Spleen (tissue), 11 donors: ENCODE results near the gene JARID2. TPM values are rescaled to one million over a fixed set of nuclear protein-coding genes. Genes with fewer than 3 reads are reported as not detected.

Source experiments
- DNase-seq: peaks from one replicate; pipeline ENCODE4 v3.0.0-alpha.2; 2020
- H3K27ac ChIP-seq, 8 donors: fragments of 200-600 bp; sonication (generic) in 7 of 8; 1 replicate in 4 of 8; 2 replicates in 4 of 8; pipeline versions ENCODE4 v1.5.0 to v1.8.0; 2016 to 2021; ENCODE audit warnings: inconsistent platforms in 4 of 8, mild to moderate bottlenecking in 4 of 8, moderate library complexity in 1 of 8
- H3K27me3 ChIP-seq, 7 donors: fragments of 200-600 bp; sonication (generic) in 6 of 7; replicated peaks in 1 of 7; 1 replicate in 4 of 7; 2 replicates in 3 of 7; pipeline versions ENCODE4 v1.5.0 to v1.8.0; 2016 to 2021; ENCODE audit warnings: inconsistent platforms in 3 of 7, mild to moderate bottlenecking in 1 of 7
- H3K36me3 ChIP-seq, 6 donors: fragments of 200-600 bp; sonication (generic) in 5 of 6; 1 replicate in 4 of 6; 2 replicates in 2 of 6; pipeline versions ENCODE4 v1.5.0 to v1.8.0; 2016 to 2021; ENCODE audit warnings: inconsistent platforms in 2 of 6
- H3K4me1 ChIP-seq, 6 donors: fragments of 200-600 bp; sonication (generic) in 5 of 6; 1 replicate in 3 of 6; 2 replicates in 3 of 6; pipeline versions ENCODE4 v1.5.0 to v1.8.0; 2016 to 2021; ENCODE audit warnings: inconsistent platforms in 3 of 6
- H3K4me3 ChIP-seq, 8 donors: fragments of 200-600 bp; sonication (generic) in 7 of 8; 1 replicate in 4 of 8; 2 replicates in 4 of 8; pipeline versions ENCODE4 v1.5.0 to v1.8.0; 2016 to 2021; ENCODE audit warnings: inconsistent platforms in 4 of 8, mild to moderate bottlenecking in 4 of 8, moderate library complexity in 2 of 8
- H3K9me3 ChIP-seq, 8 donors: fragments of 200-600 bp; sonication (generic) in 7 of 8; 1 replicate in 4 of 8; 2 replicates in 4 of 8; pipeline versions ENCODE4 v1.5.0 to v1.8.0; 2016 to 2021; ENCODE audit warnings: inconsistent platforms in 4 of 8
- CTCF ChIP-seq, 11 experiments: fragments of 200-600 bp in 7 of 11; fragments of 450-650 bp in 4 of 11; sonication (generic) in 4 of 11; IDR thresholded peaks in 8 of 11; conservative IDR thresholded peaks in 3 of 11; 1 replicate in 7 of 11; 2 replicates in 4 of 11; pipeline versions ENCODE4 v1.4.0 to v1.8.0; 2016 to 2021; ENCODE audit warnings: antibody characterized with exemption in 11 of 11, inconsistent platforms in 4 of 11, mild to moderate bottlenecking in 1 of 11
- POLR2A ChIP-seq, 3 donors: fragments of 450-650 bp; IDR thresholded peaks; one replicate each; pipeline ENCODE4 v1.5.1; 2017; ENCODE audit warnings: antibody characterized with exemption in 3 of 3, mild to moderate bottlenecking in 1 of 3
- POLR2AphosphoS5 ChIP-seq, 3 donors: sonication (generic); formaldehyde crosslinking; IDR thresholded peaks; one replicate each; pipeline ENCODE4 v1.5.1; 2017; ENCODE audit warnings: antibody characterized with exemption in 3 of 3
- WGBS, 5 donors: extraction: QIAGEN DNeasy Blood & Tissue Kit in 3 of 5; methylation state at CpG; one replicate each; pipeline versions ENCODE4 v1.1.5 to v1.1.7; 2013 to 2018; 5-methylcytosine and 5-hydroxymethylcytosine counted together
- intact Hi-C: fragments of 100-400 bp; cut with DNase I; formaldehyde crosslinking; loops from one replicate; pipeline ENCODE4 v1.15.0; 2023; ENCODE audit warnings: low total_unique reads
- polyA plus RNA-seq, 3 donors: library from polyadenylated mRNA; stranded (reverse); fragments of 200-250 nt; gene quantifications; one replicate each; pipeline ENCODE4 v1.2.1, GENCODE V29; 2013
- total RNA-seq, 7 donors: library from RNA; depleted of rRNA in 3 of 7; stranded (reverse); fragments of >200 nt in 3 of 7; fragmentation: NEBNext Ultra II Directional in 4 of 7; extraction: Animal tissue kit (Norgen Biotek cat#: 25700) in 4 of 7; gene quantifications; one replicate each; pipeline versions ENCODE4 v1.1.0 to v1.2.1, GENCODE V29; 2016 to 2021
- donor health status: healthy with polysubstance abuse.
- donor health status: DM: no; HTN: no; CAD: no; lungs with moderate emphysema.
- donor health status: DM: no; HTN: no; CAD: no.
- donor health status: Bipolar disorder and iron deficiency.
- donor health status: healthy.
- donor health status: DM: no; HTN: no; CAD: no.
- donor health status: DM: yes; HTN: yes; CAD: no.

Gene JARID2
- total and polyA plus RNA-seq, 10 donors = 4.4 to 27.1 (median 20.6) TPM

- Histone ChIP-seq H3K4me1 (peaks cover 41 to 74% (median 64%) of the 10 kb centered on the region in 6 donors), H3K9me3 (no peaks in the 10 kb centered on the region), H3K36me3 (no peaks in the 10 kb centered on the region), H3K27me3 (no peaks in the 10 kb centered on the region), H3K27ac (peak overlapping the region in 6 of 8 donors; percentile 39 to 65 (median 46)), H3K4me3 (peak overlapping the region in 5 of 8 donors; percentile 4 to 56 (median 17))
- no peak for DNase-seq
- WGBS, 5 donors = 26 to 44% (median 33%) methylated on average over 9 of the region's 9 CpGs
- TF ChIP-seq POLR2A (IDR thresholded peaks at IDR 0.05) = no peak
- TF ChIP-seq CTCF (IDR thresholded peaks at IDR 0.05 in 8 of 11, conservative IDR thresholded peaks at IDR 0.05 in 3 of 11) = no peak
- peak in 1 of 3 donors; percentile 36 for TF ChIP-seq POLR2AphosphoS5 (IDR thresholded peaks at IDR 0.05)
- intact Hi-C loops = no loop called here
These were observed 154.0 kb downstream of the JARID2 start for GRCh38 chr6:15399641-15400470.

GRCh38 chr6:15400572-15401004, 154.7 kb downstream of the JARID2 start:
- DNase-seq = peak; percentile 85
- Histone ChIP-seq H3K27me3 (no peaks in the 10 kb centered on the region), H3K27ac (peak overlapping the region in 6 of 8 donors; percentile 10 to 65 (median 46)), H3K4me1 (peaks cover 41 to 81% (median 70%) of the 10 kb centered on the region in 6 donors), H3K36me3 (no peaks in the 10 kb centered on the region), H3K9me3 (no peaks in the 10 kb centered on the region), H3K4me3 (peak overlapping the region in 6 of 8 donors; percentile 4 to 56 (median 19))
- TF ChIP-seq POLR2A (IDR thresholded peaks at IDR 0.05) (no peak), POLR2AphosphoS5 (IDR thresholded peaks at IDR 0.05) (peak in 2 of 3 donors; percentile 43 to 47), CTCF (IDR thresholded peaks at IDR 0.05 in 8 of 11, conservative IDR thresholded peaks at IDR 0.05 in 3 of 11) (no peak)
- intact Hi-C loops = no loop called here
- 14 to 26% (median 18%) methylated on average over 14 of the region's 14 CpGs for WGBS, 5 donors

DNA sequence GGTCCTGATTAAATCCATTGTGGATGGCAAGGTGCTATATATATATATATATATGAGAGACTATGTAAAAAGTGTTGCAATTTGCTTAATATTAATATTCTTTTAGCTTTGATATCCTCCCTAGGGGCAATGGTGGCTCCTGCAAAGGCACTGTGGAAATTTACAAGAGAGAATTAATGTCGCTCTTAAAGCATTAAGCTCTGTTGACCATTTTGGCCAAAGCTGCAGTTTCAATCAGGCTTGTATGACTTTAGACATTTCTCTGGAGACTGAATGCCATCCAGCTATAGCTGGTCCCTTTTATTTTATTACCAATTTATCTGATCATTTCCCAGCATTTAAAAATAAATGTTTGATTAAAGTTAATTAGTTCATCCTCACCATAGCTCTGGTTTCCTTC, 155.3 kb downstream of the JARID2 start:
- no peak for DNase-seq
- 83 to 97% (median 91%) methylated on average over 1 of the region's 1 CpG for WGBS, 5 donors
- Histone ChIP-seq H3K4me3 (peak overlapping the region in 2 of 8 donors; percentile 17 to 56), H3K9me3 (no peaks in the 10 kb centered on the region), H3K36me3 (no peaks in the 10 kb centered on the region), H3K27ac (peak overlapping the region in 4 of 8 donors; percentile 39 to 65 (median 52)), H3K27me3 (no peaks in the 10 kb centered on the region), H3K4me1 (peaks cover 41 to 87% (median 71%) of the 10 kb centered on the region in 6 donors)
- intact Hi-C loops = no loop called here
- TF ChIP-seq CTCF (IDR thresholded peaks at IDR 0.05 in 8 of 11, conservative IDR thresholded peaks at IDR 0.05 in 3 of 11) (no peak), POLR2AphosphoS5 (IDR thresholded peaks at IDR 0.05) (no peak), POLR2A (IDR thresholded peaks at IDR 0.05) (no peak)

GRCh38 chr6:15401769-15402250, 155.9 kb downstream of the JARID2 start:
- Histone ChIP-seq H3K36me3 (no peaks in the 10 kb centered on the region), H3K4me1 (peaks cover 41 to 94% (median 71%) of the 10 kb centered on the region in 6 donors), H3K4me3 (no peak overlapping the region), H3K27ac (peak overlapping the region in 1 of 8 donors; percentile 65), H3K9me3 (no peaks in the 10 kb centered on the region), H3K27me3 (no peaks in the 10 kb centered on the region)
- intact Hi-C loops = no loop called here
- TF ChIP-seq POLR2A (IDR thresholded peaks at IDR 0.05) (no peak), CTCF (IDR thresholded peaks at IDR 0.05 in 8 of 11, conservative IDR thresholded peaks at IDR 0.05 in 3 of 11) (no peak), POLR2AphosphoS5 (IDR thresholded peaks at IDR 0.05) (no peak)
- 83 to 96% (median 93%) methylated on average over 2 of the region's 2 CpGs for WGBS, 5 donors
- DNase-seq = no peak
